B cell (primary cell): Measurements from ENCODE around the gene CMC2. TPM values are rescaled to one million over a fixed set of nuclear protein-coding genes. Genes with fewer than 3 reads are reported as not detected.

Source experiments
- ATAC-seq: fragments of 200-7000 bp; cut with Tn5 transposase; one replicate; pipeline ENCODE4 v1.10.0; 2021; ENCODE audit warnings: low read depth, mild to moderate bottlenecking, moderate number of reproducible peaks, moderate library complexity
- CTCF ChIA-PET: fragments of 350-600 bp; sonication (Branson Sonifier 250); formaldehyde crosslinking; loops from one replicate; lab custom pipeline; 2021; ENCODE audit warnings: antibody characterized with exemption, inconsistent platforms; lab: Charles Lee
- POLR2A ChIA-PET: fragments of 350-600 bp; sonication (Branson Sonifier 250); formaldehyde crosslinking; loops from one replicate; lab custom pipeline; 2021; ENCODE audit warnings: antibody characterized with exemption; lab: Charles Lee
- DNase-seq: peaks from one replicate; pipeline ENCODE4 v3.0.0; 2013
- H2AFZ ChIP-seq: 2 replicates; pipeline ENCODE4 v1.6.1; 2012; ENCODE audit warnings: mild to moderate bottlenecking, low read depth, low read length; ENCODE audit not compliant: insufficient read depth, poor library complexity, severe bottlenecking
- H3K27ac ChIP-seq, 2 donors: 1 replicate in 1 of 2; 2 replicates in 1 of 2; pipeline ENCODE4 v1.5.1; 2012 to 2013; ENCODE audit warnings: low read length in 2 of 2, mild to moderate bottlenecking in 2 of 2, moderate library complexity in 1 of 2
- H3K27me3 ChIP-seq, 4 experiments: fragments of 200-600 bp in 1 of 4; sonication (generic) in 1 of 4; replicated peaks in 1 of 4; 1 replicate in 2 of 4; 2 replicates in 2 of 4; pipeline versions ENCODE4 v1.6.1 to v1.7.0; 2013 to 2016; ENCODE audit warnings: low read length in 3 of 4, mild to moderate bottlenecking in 2 of 4, mixed read lengths in 1 of 4, moderate library complexity in 1 of 4; ENCODE audit not compliant: insufficient read depth in 4 of 4, control insufficient read depth in 3 of 4; ENCODE audit errors: control extremely low read depth in 1 of 4
- H3K36me3 ChIP-seq, 2 experiments: replicated peaks in 1 of 2; 1 replicate in 1 of 2; 2 replicates in 1 of 2; pipeline versions ENCODE4 v1.6.1 to v1.7.1; 2013; ENCODE audit warnings: low read length in 1 of 2; ENCODE audit not compliant: insufficient read depth in 2 of 2, control insufficient read depth in 1 of 2; ENCODE audit errors: control extremely low read depth in 1 of 2, extremely low read depth in 1 of 2
- H3K4me1 ChIP-seq, 2 donors: fragments of 200-600 bp in 1 of 2; sonication (generic) in 1 of 2; 1 replicate in 1 of 2; 2 replicates in 1 of 2; pipeline versions ENCODE4 v1.5.1 to v1.6.1; 2013 to 2017; ENCODE audit warnings: low read length in 2 of 2; ENCODE audit not compliant: control insufficient read depth in 2 of 2, insufficient read depth in 2 of 2
- H3K4me2 ChIP-seq: replicated peaks from 2 replicates; pipeline ENCODE3; 2012; ENCODE audit warnings: mild to moderate bottlenecking, low read depth, low read length; ENCODE audit not compliant: poor library complexity, severe bottlenecking
- H3K4me3 ChIP-seq, 5 experiments: fragments of 200-600 bp in 1 of 5; sonication (generic) in 1 of 5; 1 replicate in 3 of 5; 2 replicates in 2 of 5; pipeline versions ENCODE4 v1.5.1 to v1.7.0; 2011 to 2016; ENCODE audit warnings: low read length in 4 of 5, mild to moderate bottlenecking in 4 of 5, low read depth in 2 of 5, control low read depth in 1 of 5, moderate library complexity in 1 of 5; ENCODE audit not compliant: insufficient read depth in 1 of 5; ENCODE audit errors: control extremely low read depth in 1 of 5, extremely low read depth in 1 of 5
- H3K79me2 ChIP-seq: fragments of 200-600 bp; sonication (generic); one replicate; pipeline ENCODE4 v1.6.0; 2016; ENCODE audit warnings: low read length; ENCODE audit not compliant: control insufficient read depth, insufficient read depth
- H3K9ac ChIP-seq: fragments of 200-600 bp; sonication (generic); 2 replicates; pipeline ENCODE4 v1.6.1; 2017; ENCODE audit warnings: mild to moderate bottlenecking, low read length, moderate library complexity
- H3K9me3 ChIP-seq, 3 donors: one replicate each; pipeline versions ENCODE4 v1.6.1 to v1.7.1; 2013; ENCODE audit warnings: low read length in 2 of 3; ENCODE audit not compliant: control insufficient read depth in 2 of 3, insufficient read depth in 1 of 3; ENCODE audit errors: control extremely low read depth in 1 of 3
- H4K20me1 ChIP-seq: 2 replicates; pipeline ENCODE4 v1.6.0; 2012; ENCODE audit warnings: mild to moderate bottlenecking, low read length; ENCODE audit not compliant: insufficient read depth, control insufficient read depth, poor library complexity, severe bottlenecking
- H3K27ac Mint-ChIP-seq: one replicate; pipeline ENCODE4 v1.8.0; 2021; ENCODE audit warnings: mixed read lengths
- H3K27me3 Mint-ChIP-seq: one replicate; pipeline ENCODE4 v1.8.0; 2021; ENCODE audit warnings: mixed read lengths
- H3K4me1 Mint-ChIP-seq: one replicate; pipeline ENCODE4 v1.8.0; 2021; ENCODE audit warnings: mixed read lengths
- H3K4me3 Mint-ChIP-seq: one replicate; pipeline ENCODE4 v1.8.0; 2021; ENCODE audit warnings: mixed read lengths
- H3K9me3 Mint-ChIP-seq: one replicate; pipeline ENCODE4 v1.8.0; 2022; ENCODE audit warnings: mixed read lengths; ENCODE audit not compliant: insufficient read depth
- EZH2 ChIP-seq: IDR thresholded peaks from 2 replicates; pipeline ENCODE4 v1.6.1; 2012; ENCODE audit warnings: borderline replicate concordance, low read depth, mild to moderate bottlenecking, moderate library complexity, low read length; ENCODE audit not compliant: insufficient read depth, poor library complexity, severe bottlenecking
- WGBS: methylation state at CpG from one replicate; pipeline ENCODE4 v1.1.5; 2013; ENCODE audit warnings: missing lambda C conversion rate; ENCODE audit not compliant: insufficient coverage; 5-methylcytosine and 5-hydroxymethylcytosine counted together
- intact Hi-C: fragments of 100-400 bp; cut with micrococcal nuclease; formaldehyde crosslinking; loops from one replicate; pipeline ENCODE4 v1.10.0; 2022
- polyA plus RNA-seq: library from polyadenylated mRNA; depleted of rRNA; stranded (reverse); fragments of >200 nt; gene quantifications from 2 replicates; pipeline ENCODE4 v1.2.3, GENCODE V29; 2012
- total RNA-seq, 2 donors: library from RNA; stranded (reverse); fragments of 120-200 nt in 1 of 2; gene quantifications; 1 replicate in 1 of 2; 2 replicates in 1 of 2; pipeline versions ENCODE4 v1.2.3 to v1.2.4, GENCODE V29; 2013 to 2022
- TF ChIP-seq, protein P1 (sequence below): fragments of 200-600 bp; IDR thresholded peaks from one replicate; pipeline ENCODE4 v1.8.0; 2022; ENCODE audit warnings: antibody characterized with exemption, mild to moderate bottlenecking

CMC2 gene
- total and polyA plus RNA-seq, 2 donors (not counting 1 experiment from before 2014, with no cell fraction given): 21.4 to 40.8 TPM

DNA sequence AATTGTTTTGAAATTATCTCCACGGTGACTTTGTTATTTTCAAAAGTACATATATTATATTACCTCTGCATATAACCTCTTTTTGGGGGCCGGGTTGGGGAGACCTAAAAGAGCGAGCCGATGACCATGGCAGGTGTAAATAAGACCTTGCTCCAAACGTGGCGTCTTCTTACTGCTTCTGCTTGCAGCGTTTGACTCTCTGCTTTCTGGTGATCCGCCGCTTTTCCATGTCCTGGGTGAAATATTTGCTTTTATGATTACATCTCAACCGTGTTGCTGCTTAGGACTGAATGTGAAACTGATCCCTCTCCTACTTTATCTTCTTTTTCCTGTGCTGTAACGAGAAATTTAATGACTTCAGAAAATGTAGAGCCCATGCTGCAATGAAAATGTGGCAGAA is 47.1 kb upstream of the CMC2 start:
- no peaks in the 10 kb centered on the region for H3K36me3 ChIP-seq
- no peak overlapping the region for H3K9ac ChIP-seq
- H2AFZ ChIP-seq: no peak overlapping the region
- DNase-seq (no peak), ATAC-seq (no peak)
- WGBS: 82% methylated on average over 5 of the region's 11 CpGs
- Mint-ChIP-seq H3K27me3 (no peaks in the 10 kb centered on the region), H3K4me3 (no peak overlapping the region), H3K9me3 (peaks cover 13% of the 10 kb centered on the region), H3K4me1 (no peaks in the 10 kb centered on the region), H3K27ac (no peak overlapping the region)
- no peaks in the 10 kb centered on the region for H4K20me1 ChIP-seq
- peaks cover 0 to 13% (median 13%) of the 10 kb centered on the region in 3 donors for H3K9me3 ChIP-seq
- POLR2A ChIA-PET: no interaction called here
- intact Hi-C loops: no loop called here
- CTCF ChIA-PET: no interaction called here
- TF ChIP-seq, protein P1, sequence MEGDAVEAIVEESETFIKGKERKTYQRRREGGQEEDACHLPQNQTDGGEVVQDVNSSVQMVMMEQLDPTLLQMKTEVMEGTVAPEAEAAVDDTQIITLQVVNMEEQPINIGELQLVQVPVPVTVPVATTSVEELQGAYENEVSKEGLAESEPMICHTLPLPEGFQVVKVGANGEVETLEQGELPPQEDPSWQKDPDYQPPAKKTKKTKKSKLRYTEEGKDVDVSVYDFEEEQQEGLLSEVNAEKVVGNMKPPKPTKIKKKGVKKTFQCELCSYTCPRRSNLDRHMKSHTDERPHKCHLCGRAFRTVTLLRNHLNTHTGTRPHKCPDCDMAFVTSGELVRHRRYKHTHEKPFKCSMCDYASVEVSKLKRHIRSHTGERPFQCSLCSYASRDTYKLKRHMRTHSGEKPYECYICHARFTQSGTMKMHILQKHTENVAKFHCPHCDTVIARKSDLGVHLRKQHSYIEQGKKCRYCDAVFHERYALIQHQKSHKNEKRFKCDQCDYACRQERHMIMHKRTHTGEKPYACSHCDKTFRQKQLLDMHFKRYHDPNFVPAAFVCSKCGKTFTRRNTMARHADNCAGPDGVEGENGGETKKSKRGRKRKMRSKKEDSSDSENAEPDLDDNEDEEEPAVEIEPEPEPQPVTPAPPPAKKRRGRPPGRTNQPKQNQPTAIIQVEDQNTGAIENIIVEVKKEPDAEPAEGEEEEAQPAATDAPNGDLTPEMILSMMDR: no peak
- TF ChIP-seq EZH2: no peak
- H3K27me3 ChIP-seq: no peaks in the 10 kb centered on the region
- no peak overlapping the region for H3K4me3 ChIP-seq
- H3K27ac ChIP-seq: no peak overlapping the region
- no peak overlapping the region for H3K4me2 ChIP-seq
- no peaks in the 10 kb centered on the region for H3K79me2 ChIP-seq
- H3K4me1 ChIP-seq: no peaks in the 10 kb centered on the region

DNA sequence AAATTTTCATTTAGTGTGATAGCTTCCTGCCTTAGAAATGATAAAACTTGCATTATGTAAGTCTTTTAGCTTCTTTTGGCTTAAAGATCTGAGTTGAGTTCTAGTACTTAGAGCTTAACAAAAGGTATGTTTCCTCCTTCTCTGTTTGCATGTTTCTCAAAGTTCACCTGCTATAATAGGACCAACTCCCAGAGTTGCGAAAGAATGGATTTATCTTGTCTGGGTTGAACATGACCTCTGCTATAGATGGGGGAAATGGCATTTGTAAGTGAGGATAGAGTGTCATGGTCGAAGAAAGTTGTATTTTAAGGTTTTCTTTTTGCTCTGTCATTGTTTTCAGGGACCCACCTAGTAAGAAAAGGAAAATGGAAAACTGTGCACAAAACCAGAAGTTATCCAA is 36.1 kb upstream of the CMC2 start:
- Histone ChIP-seq H3K4me1 (no peaks in the 10 kb centered on the region), H3K36me3 (peaks cover 3 to 38% of the 10 kb centered on the region in 2 experiments), H3K79me2 (peaks cover 21% of the 10 kb centered on the region), H3K27ac (no peak overlapping the region), H3K4me3 (no peak overlapping the region), H4K20me1 (peaks cover 9% of the 10 kb centered on the region), H2AFZ (no peak overlapping the region), H3K9me3 (peaks cover 0 to under 1% (median 0%) of the 10 kb centered on the region in 3 donors), H3K27me3 (no peaks in the 10 kb centered on the region), H3K9ac (no peak overlapping the region), H3K4me2 (no peak overlapping the region)
- Mint-ChIP-seq H3K27me3 (no peaks in the 10 kb centered on the region), H3K4me1 (peaks cover 7% of the 10 kb centered on the region), H3K9me3 (no peaks in the 10 kb centered on the region), H3K27ac (no peak overlapping the region), H3K4me3 (no peak overlapping the region)
- ATAC-seq: no peak
- ChIA-PET POLR2A (no interaction called here), CTCF (interaction anchor here (0.9 kb wide), 1 partner anchor 9 kb away, joined by 3 read pairs; no protein-coding TSS in a partner anchor)
- intact Hi-C loops: no loop called here
- WGBS: no CpG with 5 or more reads among the region's 2 CpGs
- DNase-seq: no peak
- TF ChIP-seq, protein P1: no peak
- no peak for TF ChIP-seq EZH2
